Measurements from ENCODE around the gene RANBP3L.

The RANBP3L gene

DNA sequence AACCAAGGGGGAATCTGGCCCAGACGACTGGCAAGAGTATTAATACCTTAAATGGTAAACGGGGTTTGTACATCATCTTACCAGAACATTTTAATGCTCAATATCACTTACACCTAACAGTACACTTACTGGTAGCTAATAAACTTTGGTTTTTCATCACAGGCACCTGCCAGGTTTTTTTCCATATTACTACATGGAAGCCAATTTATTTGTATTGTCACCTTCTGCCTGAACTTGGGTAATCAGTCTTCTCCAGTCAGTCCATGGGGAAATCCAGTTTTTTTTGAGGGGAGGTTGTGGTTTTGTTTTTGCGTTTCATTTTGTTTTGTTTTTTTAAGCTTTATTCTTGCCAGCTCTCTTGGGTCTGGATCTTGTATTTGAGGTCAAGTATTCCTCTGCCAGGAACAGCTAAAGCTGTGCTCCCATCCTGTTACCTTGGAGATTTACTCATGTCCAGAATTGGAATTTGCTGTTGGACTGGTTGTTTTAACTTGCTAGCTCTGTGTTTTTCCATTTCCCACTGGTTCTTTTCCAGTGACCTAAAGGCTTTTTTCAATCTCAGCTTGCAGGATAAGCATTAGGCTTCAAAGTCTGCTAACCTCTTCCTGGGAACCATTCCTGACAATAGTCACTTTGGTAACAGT, 48.9 kb downstream of the RANBP3L start:
- no peak overlapping the region for H3K4me3 ChIP-seq (ENCODE audit: low read depth, low read length)

DNA sequence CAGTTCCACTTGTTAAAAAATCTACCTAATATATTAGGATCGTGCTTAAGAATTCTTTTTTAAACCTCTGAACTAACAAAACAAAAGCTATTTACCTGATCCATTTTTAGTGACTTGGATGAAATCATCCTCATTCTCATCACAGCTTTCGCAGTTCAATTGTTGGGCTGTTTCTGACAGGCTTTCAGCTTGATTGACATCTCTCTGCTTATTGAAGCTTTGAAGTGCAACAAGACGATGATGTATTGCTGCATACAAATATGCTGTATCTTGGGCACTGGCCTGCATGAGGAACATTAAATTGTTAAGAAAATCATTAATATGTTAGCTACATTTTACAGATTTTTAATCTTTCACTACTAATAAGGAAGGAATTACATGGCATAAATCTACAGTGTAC, 50.5 kb downstream of the RANBP3L start:
- H3K4me3 ChIP-seq (ENCODE audit: low read depth, low read length), result no peak overlapping the region
- no peaks in the 10 kb centered on the region for H3K36me3 ChIP-seq (replicated peaks)
- in situ Hi-C loops (cut with HindIII; ENCODE audit: low pct_ligation_motif_present, low sequenced_read_pairs), result no loop called here
- no peak overlapping the region for H3K27ac ChIP-seq
- no peak for DNase-seq
- TF ChIP-seq, protein P1, sequence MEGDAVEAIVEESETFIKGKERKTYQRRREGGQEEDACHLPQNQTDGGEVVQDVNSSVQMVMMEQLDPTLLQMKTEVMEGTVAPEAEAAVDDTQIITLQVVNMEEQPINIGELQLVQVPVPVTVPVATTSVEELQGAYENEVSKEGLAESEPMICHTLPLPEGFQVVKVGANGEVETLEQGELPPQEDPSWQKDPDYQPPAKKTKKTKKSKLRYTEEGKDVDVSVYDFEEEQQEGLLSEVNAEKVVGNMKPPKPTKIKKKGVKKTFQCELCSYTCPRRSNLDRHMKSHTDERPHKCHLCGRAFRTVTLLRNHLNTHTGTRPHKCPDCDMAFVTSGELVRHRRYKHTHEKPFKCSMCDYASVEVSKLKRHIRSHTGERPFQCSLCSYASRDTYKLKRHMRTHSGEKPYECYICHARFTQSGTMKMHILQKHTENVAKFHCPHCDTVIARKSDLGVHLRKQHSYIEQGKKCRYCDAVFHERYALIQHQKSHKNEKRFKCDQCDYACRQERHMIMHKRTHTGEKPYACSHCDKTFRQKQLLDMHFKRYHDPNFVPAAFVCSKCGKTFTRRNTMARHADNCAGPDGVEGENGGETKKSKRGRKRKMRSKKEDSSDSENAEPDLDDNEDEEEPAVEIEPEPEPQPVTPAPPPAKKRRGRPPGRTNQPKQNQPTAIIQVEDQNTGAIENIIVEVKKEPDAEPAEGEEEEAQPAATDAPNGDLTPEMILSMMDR (IDR thresholded peaks at IDR 0.05; ENCODE audit: low read depth, low read length, missing control alignments), result no peak
- H3K27me3 ChIP-seq (replicated peaks), result no peaks in the 10 kb centered on the region

More for the DNA sequence above, 48.9 kb downstream of the RANBP3L start:
- in situ Hi-C loops (cut with HindIII; ENCODE audit: low pct_ligation_motif_present, low sequenced_read_pairs), result no loop called here
- TF ChIP-seq, protein P1 (IDR thresholded peaks at IDR 0.05; ENCODE audit: low read depth, low read length, missing control alignments), result no peak
- no peak overlapping the region for H3K27ac ChIP-seq
- no peaks in the 10 kb centered on the region for H3K36me3 ChIP-seq (replicated peaks)
- H3K27me3 ChIP-seq (replicated peaks), result no peaks in the 10 kb centered on the region
- no peak for DNase-seq

DNA sequence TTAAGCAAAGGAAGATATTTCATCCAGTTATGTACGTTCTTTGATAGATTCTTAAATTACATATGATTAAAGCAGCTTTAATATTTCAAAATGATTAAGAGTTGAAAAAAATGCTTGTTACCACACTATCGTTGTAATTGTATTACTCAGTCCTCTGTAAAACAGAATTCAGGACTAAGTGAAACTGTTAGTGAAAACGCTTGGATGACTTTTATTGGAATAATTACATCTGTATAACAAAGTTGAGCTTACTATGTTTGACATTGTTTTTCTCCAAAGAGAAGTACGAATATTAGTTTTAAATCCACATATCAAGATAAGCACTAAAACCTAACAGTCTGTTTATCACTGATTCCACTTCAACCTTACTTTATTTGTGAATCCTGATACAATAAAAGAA, 51.3 kb downstream of the RANBP3L start:
- H3K27ac ChIP-seq, result no peak overlapping the region
- DNase-seq, result no peak
- in situ Hi-C loops (cut with HindIII; ENCODE audit: low pct_ligation_motif_present, low sequenced_read_pairs), result no loop called here
- no peak overlapping the region for H3K4me3 ChIP-seq (ENCODE audit: low read depth, low read length)
- H3K27me3 ChIP-seq (replicated peaks), result no peaks in the 10 kb centered on the region
- no peaks in the 10 kb centered on the region for H3K36me3 ChIP-seq (replicated peaks)
- TF ChIP-seq, protein P1 (IDR thresholded peaks at IDR 0.05; ENCODE audit: low read depth, low read length, missing control alignments), result no peak

DNA sequence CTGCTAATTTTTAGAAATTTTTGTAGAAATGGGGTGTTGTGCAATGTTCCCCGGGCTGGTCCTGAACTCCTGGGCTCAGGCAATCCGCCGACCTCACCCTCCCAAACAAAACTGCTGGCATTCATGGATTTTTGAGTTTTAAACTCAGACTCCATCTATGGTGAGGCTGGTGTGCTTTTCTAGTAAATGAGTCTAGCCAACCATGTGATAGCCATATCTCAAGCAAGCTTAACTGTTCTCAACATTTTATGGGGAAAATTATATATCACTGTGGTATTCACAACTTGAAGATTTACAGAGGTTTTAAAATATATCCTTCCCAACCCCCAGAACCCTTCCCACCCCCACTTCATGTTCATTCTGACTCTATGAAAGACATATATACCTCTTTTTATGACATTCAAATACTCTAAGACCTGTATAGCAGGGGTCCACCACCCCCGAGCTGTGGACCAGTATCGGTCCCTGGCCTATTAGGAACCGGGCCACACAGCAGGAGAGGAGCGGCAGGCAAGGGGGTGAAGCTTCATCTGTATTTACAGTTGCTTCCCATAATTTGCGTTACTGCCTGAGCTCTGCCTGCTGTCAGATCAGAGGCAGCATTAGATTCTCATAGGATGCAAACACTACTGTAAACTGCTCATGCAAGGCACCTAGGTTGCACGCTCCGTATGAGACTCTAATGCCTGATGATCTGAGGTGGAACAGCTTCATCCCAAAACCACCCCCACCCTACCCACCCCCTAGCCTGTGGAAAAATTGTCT, 55.5 kb downstream of the RANBP3L start:
- no peaks in the 10 kb centered on the region for H3K36me3 ChIP-seq (replicated peaks)
- in situ Hi-C loops (cut with HindIII; ENCODE audit: low pct_ligation_motif_present, low sequenced_read_pairs), result no loop called here
- no peak overlapping the region for H3K27ac ChIP-seq
- no peak overlapping the region for H3K4me3 ChIP-seq (ENCODE audit: low read depth, low read length)
- no peak for DNase-seq
- TF ChIP-seq, protein P1 (IDR thresholded peaks at IDR 0.05; ENCODE audit: low read depth, low read length, missing control alignments), result no peak
- H3K27me3 ChIP-seq (replicated peaks), result no peaks in the 10 kb centered on the region

DNA sequence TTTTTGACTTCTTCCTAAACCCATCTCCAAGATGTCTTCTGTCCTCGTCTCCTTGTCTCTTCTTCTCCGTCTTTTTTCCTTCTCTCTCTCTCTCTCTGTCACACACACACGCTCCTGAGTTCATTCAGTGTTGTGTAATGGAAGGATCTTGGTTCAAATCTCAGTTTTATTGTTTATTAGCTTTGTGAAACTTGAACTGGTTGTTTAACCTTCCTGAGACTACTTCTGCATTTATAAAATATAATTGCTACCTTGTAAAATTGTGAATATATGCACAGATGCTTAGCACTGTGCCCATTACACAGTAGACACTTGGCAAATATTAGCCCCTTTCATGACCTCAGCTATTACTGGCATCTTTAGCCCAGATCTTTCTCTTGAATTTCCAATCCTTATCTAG, 57.6 kb downstream of the RANBP3L start:
- TF ChIP-seq, protein P1 (IDR thresholded peaks at IDR 0.05; ENCODE audit: low read depth, low read length, missing control alignments), result no peak
- no peaks in the 10 kb centered on the region for H3K36me3 ChIP-seq (replicated peaks)
- DNase-seq, result no peak
- H3K27ac ChIP-seq, result no peak overlapping the region
- in situ Hi-C loops (cut with HindIII; ENCODE audit: low pct_ligation_motif_present, low sequenced_read_pairs), result no loop called here
- no peaks in the 10 kb centered on the region for H3K27me3 ChIP-seq (replicated peaks)
- H3K4me3 ChIP-seq (ENCODE audit: low read depth, low read length), result no peak overlapping the region
